Activated CD4-positive, alpha-beta T cell treated with anti-CD3 and anti-CD28 coated beads, Interleukin-2, amount 10 ng/mL, durations not matched to agents 7 days and 5 days (primary cell): ENCODE results near the gene SPTA1. TPM values are rescaled to one million over a fixed set of nuclear protein-coding genes. Genes with fewer than 3 reads are reported as not detected.

ENCODE experiments used
- CTCF ChIA-PET: fragments of 350-600 bp; sonication (Branson Sonifier 250); formaldehyde crosslinking; loops from one replicate; lab custom pipeline; 2021; ENCODE audit warnings: antibody characterized with exemption; lab: Charles Lee
- POLR2A ChIA-PET: fragments of 350-600 bp; sonication (Branson Sonifier 250); formaldehyde crosslinking; loops from one replicate; lab custom pipeline; 2021; ENCODE audit warnings: antibody characterized with exemption; lab: Charles Lee
- DNase-seq: peaks from one replicate; pipeline ENCODE4 v3.0.0-alpha.2; 2020
- H3K27ac Mint-ChIP-seq: one replicate; pipeline ENCODE4 v1.8.0; 2021; ENCODE audit warnings: mild to moderate bottlenecking, moderate library complexity, mixed read lengths
- H3K27me3 Mint-ChIP-seq: one replicate; pipeline ENCODE4 v1.8.0; 2021; ENCODE audit warnings: mixed read lengths
- H3K36me3 Mint-ChIP-seq: one replicate; pipeline ENCODE4 v1.8.0; 2021; ENCODE audit warnings: low read depth, mixed read lengths
- H3K4me1 Mint-ChIP-seq: one replicate; pipeline ENCODE4 v1.8.0; 2021; ENCODE audit warnings: mixed read lengths
- H3K4me3 Mint-ChIP-seq: one replicate; pipeline ENCODE4 v1.8.0; 2021; ENCODE audit warnings: mild to moderate bottlenecking, moderate library complexity, mixed read lengths
- H3K9me3 Mint-ChIP-seq: one replicate; pipeline ENCODE4 v1.8.0; 2021; ENCODE audit warnings: mixed read lengths
- total RNA-seq, 2 experiments: library from RNA; stranded (reverse); gene quantifications; one replicate each; pipeline ENCODE4 v1.2.3, GENCODE V29; 2021

Gene SPTA1
- not detected for total RNA-seq

DNA sequence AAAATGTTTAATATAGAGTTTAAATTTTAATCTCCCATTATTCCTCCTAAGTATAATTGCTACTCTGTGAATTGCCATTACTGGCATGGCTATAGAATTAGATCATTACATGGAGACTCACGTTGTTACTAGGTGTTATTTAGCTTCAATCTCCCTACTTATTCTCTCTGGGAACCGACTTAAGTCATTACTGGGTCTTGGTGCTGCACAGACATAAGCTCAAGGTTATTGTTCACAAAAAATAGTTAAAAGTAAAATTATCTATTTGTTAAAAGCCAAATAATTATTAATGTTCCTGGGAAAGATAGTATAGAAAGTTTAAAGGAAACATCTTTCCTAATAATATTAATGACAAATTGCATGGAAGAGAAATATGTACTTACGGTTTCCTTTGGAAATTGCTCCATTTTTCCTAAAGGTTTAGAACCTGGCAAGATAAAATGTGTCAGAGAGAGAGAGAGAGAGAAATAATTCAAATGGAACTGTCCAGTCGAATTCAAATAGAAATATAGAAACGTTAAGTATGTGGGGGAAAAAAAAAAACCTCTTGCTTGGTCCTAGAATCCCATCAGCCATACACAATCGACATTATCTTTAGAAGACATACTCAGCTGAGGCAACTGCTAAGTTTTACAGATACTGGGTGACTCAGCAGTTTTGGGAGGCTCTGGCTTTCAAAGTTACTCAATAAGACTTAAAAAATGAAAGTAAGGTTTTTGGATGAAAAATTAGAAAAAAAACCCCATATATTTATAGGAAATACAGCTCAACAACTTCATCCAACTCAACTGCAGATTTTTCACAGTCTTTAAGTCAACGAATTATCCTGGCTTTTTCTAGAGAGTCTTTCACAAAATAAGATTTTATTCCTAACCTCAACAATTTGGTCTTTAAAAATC is at the start of gene SPTA1:
TSS of gene SPTA1 (minus strand) at position 605 of the 899 bp plus-strand sequence. CDS start at position 407, 198 bp downstream.
- Mint-ChIP-seq H3K9me3 (no peaks in the 10 kb centered on the region), H3K4me1 (no peaks in the 10 kb centered on the region), H3K27ac (no peak within 1 kb of the TSS), H3K36me3 (no peaks in the 10 kb centered on the region), H3K27me3 (peaks cover 25% of the 10 kb centered on the region), H3K4me3 (no peak within 1 kb of the TSS)
- ChIA-PET POLR2A (no interaction called here), CTCF (no interaction called here)
- DNase-seq, result no peak

DNA sequence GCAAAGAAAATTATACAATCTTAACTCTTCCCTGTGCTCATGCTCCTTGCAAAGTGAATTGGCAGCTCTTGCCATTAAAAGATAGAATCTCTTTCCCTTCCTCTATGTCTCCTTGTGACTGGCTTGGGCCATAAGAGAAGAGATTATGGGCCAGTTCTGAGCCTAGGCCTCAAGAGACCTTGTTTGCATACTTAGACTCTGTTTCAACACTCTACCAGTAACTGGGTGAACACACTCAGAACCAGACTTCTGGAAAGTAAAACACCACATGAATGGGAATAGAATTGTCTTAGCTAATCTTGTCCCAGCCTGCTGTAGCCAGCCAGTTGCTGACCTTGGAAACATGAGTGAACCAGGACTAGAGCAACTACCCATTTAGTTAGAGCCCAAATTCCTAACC is 49.3 kb upstream of the SPTA1 start:
- ChIA-PET CTCF (no interaction called here), POLR2A (no interaction called here)

DNA sequence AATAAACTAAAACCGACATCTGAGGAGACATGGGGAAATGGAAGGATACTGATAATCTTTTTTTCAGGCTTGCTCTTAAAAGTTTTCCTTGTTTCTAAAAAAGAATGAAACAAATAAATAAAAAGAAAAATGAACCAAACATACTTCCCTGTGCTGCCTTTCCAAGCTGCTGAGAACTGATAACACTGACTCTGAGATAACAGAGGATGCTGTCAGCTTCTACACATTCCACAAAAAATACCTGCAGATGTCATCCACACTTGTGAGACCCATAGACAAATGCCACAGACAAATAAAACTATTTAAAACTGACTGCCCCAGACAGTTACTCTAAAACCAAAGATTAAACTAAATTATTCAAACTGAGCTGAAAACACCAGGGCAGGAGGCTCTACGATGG is 46.0 kb upstream of the SPTA1 start:
- no peak overlapping the region for H3K27ac Mint-ChIP-seq
- DNase-seq, result no peak
- ChIA-PET CTCF (no interaction called here), POLR2A (no interaction called here)
- no peaks in the 10 kb centered on the region for H3K36me3 Mint-ChIP-seq
- H3K4me1 Mint-ChIP-seq, result no peaks in the 10 kb centered on the region
- no peak overlapping the region for H3K4me3 Mint-ChIP-seq
- no peaks in the 10 kb centered on the region for H3K9me3 Mint-ChIP-seq
- peaks cover 27% of the 10 kb centered on the region for H3K27me3 Mint-ChIP-seq

More for the DNA sequence above, 49.3 kb upstream of the SPTA1 start:
- no peaks in the 10 kb centered on the region for H3K9me3 Mint-ChIP-seq
- no peak overlapping the region for H3K27ac Mint-ChIP-seq
- no peak overlapping the region for H3K4me3 Mint-ChIP-seq
- DNase-seq, result no peak
- no peaks in the 10 kb centered on the region for H3K36me3 Mint-ChIP-seq
- no peaks in the 10 kb centered on the region for H3K4me1 Mint-ChIP-seq
- H3K27me3 Mint-ChIP-seq, result peaks cover 27% of the 10 kb centered on the region

DNA sequence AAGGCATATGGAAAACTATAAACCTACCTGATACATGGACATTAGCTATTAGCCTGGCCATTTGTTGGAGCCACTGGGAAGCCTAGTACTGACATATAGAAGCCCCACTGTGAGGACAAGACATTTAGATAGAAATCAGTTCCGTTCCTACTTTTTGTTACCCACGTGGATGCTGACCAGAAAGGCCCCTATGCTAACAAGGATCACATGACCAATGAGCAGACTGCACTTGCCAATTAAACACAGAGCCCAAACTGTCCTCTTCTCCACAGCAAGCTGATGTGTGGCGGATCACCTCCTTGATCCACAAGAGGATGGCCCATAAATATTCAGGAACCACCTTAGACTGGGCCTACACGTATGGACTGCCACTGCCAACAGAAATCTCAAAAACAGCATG is 45.2 kb upstream of the SPTA1 start:
- Mint-ChIP-seq H3K27ac (no peak overlapping the region), H3K4me3 (no peak overlapping the region), H3K27me3 (peaks cover 23% of the 10 kb centered on the region), H3K4me1 (no peaks in the 10 kb centered on the region), H3K36me3 (no peaks in the 10 kb centered on the region), H3K9me3 (no peaks in the 10 kb centered on the region)
- POLR2A ChIA-PET, result no interaction called here
- CTCF ChIA-PET, result no interaction called here
- no peak for DNase-seq

DNA sequence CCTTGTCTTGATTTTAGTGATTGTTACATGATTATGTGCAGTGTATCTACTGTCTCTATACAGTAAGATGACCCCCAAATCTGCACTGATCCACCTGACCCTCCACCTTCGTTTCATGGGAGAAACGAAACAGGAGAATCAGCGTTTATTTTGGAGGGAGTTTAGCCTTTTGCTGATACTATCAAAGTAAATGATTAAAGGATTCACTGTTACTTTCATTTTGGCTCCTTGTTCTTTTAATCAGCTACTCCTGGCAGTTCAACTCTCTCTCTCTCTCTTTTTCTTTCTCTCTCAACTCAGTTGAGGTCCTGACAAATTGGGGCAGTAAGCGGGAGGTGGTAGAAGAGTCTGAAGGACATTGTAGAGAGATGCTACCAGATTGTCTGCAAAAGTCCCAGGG is 43.9 kb upstream of the SPTA1 start:
- no peaks in the 10 kb centered on the region for H3K4me1 Mint-ChIP-seq
- H3K9me3 Mint-ChIP-seq, result no peaks in the 10 kb centered on the region
- no peak overlapping the region for H3K4me3 Mint-ChIP-seq
- peaks cover 26% of the 10 kb centered on the region for H3K27me3 Mint-ChIP-seq
- H3K36me3 Mint-ChIP-seq, result no peaks in the 10 kb centered on the region
- no peak overlapping the region for H3K27ac Mint-ChIP-seq
- ChIA-PET POLR2A (no interaction called here), CTCF (interaction anchor here (0.6 kb wide), 1 partner anchor 729 kb away, joined by 4 read pairs; no protein-coding TSS in a partner anchor)
- no peak for DNase-seq

DNA sequence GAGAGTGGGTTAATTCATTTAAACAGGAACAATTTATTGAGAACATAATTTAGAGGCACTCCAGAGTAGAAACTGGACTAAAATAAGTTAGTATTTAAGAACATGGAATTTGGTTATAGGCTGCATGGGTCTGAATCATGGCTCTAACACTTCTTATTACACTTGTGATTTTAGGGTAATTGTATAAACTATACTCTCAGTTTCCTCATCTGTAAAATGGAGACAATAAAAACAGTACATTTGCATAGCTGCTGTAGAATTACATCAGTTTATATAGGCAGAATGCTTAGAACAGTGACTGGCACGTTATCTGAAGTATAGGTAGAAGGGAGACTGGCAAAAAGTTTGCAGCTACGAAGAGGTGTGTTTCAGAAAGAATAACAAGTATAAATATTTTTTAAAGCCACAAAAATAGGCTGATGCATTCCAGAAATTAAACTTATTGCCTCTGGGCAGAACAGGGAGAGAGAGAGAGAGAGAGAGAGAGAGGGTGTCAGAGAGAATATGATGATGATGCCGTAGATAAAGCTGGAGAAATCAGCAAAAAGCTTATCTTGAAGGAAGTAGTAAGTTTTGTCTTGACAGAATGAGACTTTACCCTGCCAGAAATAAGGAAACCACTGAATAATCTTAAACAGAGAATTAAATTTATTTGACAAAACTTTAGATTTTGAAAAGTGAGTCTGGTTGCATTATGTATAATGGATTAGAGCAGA is 42.2 kb upstream of the SPTA1 start:
- Mint-ChIP-seq H3K9me3 (no peaks in the 10 kb centered on the region), H3K27ac (no peak overlapping the region), H3K27me3 (peaks cover 29% of the 10 kb centered on the region), H3K4me3 (no peak overlapping the region), H3K4me1 (no peaks in the 10 kb centered on the region), H3K36me3 (no peaks in the 10 kb centered on the region)
- ChIA-PET POLR2A (no interaction called here), CTCF (no interaction called here)
- DNase-seq, result no peak

DNA sequence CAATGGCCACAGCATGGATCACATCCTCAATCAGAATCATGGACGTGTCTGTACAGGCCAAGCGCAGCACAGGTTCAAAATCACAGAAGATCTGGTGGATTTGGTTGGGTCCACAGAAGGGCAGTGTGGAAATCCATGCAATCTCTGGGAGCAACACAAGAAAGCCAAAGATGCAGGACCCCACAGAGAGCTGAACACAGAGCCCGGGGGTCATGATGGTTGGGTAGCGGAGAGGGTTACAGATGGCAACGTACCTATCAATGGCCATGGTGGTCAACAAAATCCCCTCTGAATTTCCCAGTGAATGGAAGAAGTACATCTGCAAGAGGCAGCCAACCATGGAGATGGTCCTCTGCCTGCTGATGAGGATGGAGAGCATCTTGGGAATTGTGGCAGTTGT is 37.9 kb upstream of the SPTA1 start:
- H3K27me3 Mint-ChIP-seq, result peaks cover 40% of the 10 kb centered on the region
- no peaks in the 10 kb centered on the region for H3K36me3 Mint-ChIP-seq

DNA sequence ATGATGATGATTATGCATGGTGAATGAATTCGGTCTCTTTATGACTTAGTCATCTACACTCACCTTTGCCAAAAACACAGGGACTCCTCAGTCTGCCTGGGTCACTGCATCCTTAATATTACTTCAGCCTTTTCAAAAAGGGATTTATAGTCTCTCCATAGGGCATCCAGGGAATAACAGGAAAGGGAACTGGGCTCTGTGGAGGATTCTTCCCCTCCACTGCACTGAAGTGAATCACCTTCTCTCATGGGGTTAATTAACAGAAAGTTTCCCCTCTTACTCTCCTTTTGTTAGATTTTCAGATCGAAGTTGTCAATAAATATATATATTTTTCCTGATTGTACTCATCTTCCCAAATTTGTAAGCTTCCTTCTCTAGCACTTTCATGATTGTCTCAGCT is 34.1 kb upstream of the SPTA1 start, which contains the start of gene OR6K3:
TSS of gene OR6K3 (minus strand) at position 101 of the 400 bp plus-strand sequence. CDS start 2,605 bp downstream, outside the sequence.
- Mint-ChIP-seq H3K4me3 (no peak within 1 kb of the TSS), H3K27ac (no peak within 1 kb of the TSS), H3K36me3 (no peaks in the 10 kb centered on the region), H3K4me1 (no peaks in the 10 kb centered on the region), H3K9me3 (no peaks in the 10 kb centered on the region), H3K27me3 (peaks cover 25% of the 10 kb centered on the region)
- DNase-seq, result no peak
- CTCF ChIA-PET, result no interaction called here
- POLR2A ChIA-PET, result no interaction called here

More for the DNA sequence above, 37.9 kb upstream of the SPTA1 start:
- no peak overlapping the region for H3K4me3 Mint-ChIP-seq
- H3K27ac Mint-ChIP-seq, result no peak overlapping the region
- no peaks in the 10 kb centered on the region for H3K9me3 Mint-ChIP-seq
- no peaks in the 10 kb centered on the region for H3K4me1 Mint-ChIP-seq
- POLR2A ChIA-PET, result no interaction called here
- CTCF ChIA-PET, result no interaction called here
- DNase-seq, result no peak

DNA sequence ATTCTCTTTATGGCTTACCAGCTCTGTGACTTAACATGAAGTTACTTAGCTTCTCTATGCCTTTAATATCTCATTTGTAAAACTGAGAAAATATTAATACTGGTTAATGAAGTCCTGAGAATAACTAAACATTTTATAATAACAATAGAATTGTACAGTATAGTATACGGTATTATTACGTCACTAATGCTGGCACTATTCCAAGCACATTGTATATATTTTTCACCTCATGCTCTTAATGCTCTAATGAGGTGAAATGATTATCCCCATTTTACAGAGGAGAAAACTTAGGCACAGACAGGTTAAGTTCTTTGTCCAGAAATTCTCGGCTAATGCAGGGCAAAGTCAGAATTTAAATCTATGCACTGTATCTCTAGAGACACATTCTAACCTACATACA is 33.1 kb upstream of the SPTA1 start:
- Mint-ChIP-seq H3K27me3 (peaks cover 24% of the 10 kb centered on the region), H3K4me3 (no peak overlapping the region), H3K36me3 (no peaks in the 10 kb centered on the region), H3K27ac (no peak overlapping the region), H3K9me3 (no peaks in the 10 kb centered on the region), H3K4me1 (no peaks in the 10 kb centered on the region)
- DNase-seq, result no peak
- ChIA-PET POLR2A (no interaction called here), CTCF (no interaction called here)

DNA sequence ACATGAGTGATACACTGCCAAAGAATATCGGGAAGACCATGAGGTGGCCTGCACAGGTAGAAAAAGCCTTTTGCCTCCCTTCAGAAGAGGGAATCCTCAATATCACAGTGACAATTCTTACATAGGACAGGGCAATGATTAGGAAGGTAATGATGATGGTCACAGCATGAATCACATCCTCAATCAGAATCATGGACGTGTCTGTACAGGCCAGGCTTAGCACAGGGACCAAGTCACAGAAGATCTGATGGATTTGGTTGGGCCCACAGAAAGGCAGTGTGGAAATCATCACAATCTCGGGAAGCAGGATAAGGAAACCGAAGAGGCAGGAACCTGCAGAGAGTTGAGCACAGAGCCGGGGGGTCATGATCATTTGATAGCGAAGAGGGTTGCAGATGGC is 30.8 kb upstream of the SPTA1 start:
- no peak for DNase-seq
- Mint-ChIP-seq H3K9me3 (no peaks in the 10 kb centered on the region), H3K4me3 (no peak overlapping the region), H3K27ac (no peak overlapping the region), H3K4me1 (no peaks in the 10 kb centered on the region), H3K27me3 (peaks cover 21% of the 10 kb centered on the region), H3K36me3 (no peaks in the 10 kb centered on the region)
- ChIA-PET POLR2A (no interaction called here), CTCF (no interaction called here)

DNA sequence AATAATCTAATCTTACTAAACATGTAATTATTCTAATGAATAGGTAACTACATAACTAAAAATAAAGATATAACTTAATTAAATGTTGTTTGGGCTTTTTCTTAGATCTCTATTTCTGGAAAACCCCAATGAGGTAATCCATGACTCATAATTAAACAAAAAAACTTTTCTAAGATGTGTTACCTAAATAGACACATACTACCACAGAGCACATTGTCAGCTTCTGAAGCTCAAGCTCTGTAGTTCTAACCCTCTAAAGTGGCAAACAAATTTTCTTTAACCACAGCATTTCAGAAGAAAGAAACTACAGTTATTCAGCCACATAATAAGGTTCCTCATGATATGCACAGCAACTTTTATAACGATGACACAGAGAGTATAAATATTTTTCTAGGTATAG is 29.8 kb upstream of the SPTA1 start:
- Mint-ChIP-seq H3K4me3 (no peak overlapping the region), H3K27me3 (peaks cover 25% of the 10 kb centered on the region), H3K9me3 (no peaks in the 10 kb centered on the region), H3K4me1 (no peaks in the 10 kb centered on the region), H3K27ac (no peak overlapping the region), H3K36me3 (no peaks in the 10 kb centered on the region)
- no peak for DNase-seq
- POLR2A ChIA-PET, result no interaction called here
- CTCF ChIA-PET, result no interaction called here

DNA sequence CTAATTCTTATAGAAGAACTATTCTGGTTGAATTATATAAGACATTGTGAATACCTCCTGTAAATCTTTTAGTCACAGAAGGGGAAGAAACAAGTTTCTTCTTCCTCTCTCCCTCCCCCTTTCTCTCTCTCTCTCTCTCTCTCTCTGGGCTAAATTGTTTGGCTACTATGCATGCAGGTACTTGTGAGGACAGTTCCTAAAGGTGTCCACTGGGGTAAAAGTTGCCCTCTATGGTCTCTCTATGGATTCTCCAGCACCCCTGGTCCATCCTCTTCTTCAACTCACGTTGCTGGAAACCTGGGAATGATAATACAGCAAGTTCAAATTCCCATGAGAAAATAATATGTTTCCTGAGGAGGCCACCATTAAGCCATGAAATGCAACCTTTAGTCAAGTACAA is 28.2 kb upstream of the SPTA1 start:
- POLR2A ChIA-PET, result no interaction called here
- no peak for DNase-seq
- Mint-ChIP-seq H3K36me3 (no peaks in the 10 kb centered on the region), H3K4me1 (no peaks in the 10 kb centered on the region), H3K4me3 (no peak overlapping the region), H3K27ac (no peak overlapping the region), H3K9me3 (no peaks in the 10 kb centered on the region), H3K27me3 (peaks cover 20% of the 10 kb centered on the region)
- CTCF ChIA-PET, result no interaction called here

DNA sequence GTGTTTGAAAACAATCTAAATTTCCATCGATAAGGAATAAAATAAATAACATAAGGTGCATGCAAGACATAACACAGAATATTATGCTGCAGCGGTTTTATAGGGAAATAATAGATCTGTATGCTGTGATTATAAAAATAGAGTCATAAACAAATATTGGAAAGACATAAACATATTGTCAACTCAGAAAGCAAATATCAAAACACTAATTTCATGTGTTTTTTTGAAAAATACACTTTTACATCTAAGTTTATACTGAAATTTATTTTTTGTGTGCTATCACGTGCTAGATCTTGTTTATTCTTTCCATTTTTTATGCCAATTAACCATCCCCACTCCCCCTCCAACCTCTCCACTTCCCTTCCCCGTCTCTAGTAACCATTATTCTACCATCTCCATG is 24.6 kb upstream of the SPTA1 start:
- Mint-ChIP-seq H3K9me3 (no peaks in the 10 kb centered on the region), H3K4me1 (no peaks in the 10 kb centered on the region), H3K27ac (no peak overlapping the region), H3K4me3 (no peak overlapping the region), H3K27me3 (peaks cover 21% of the 10 kb centered on the region), H3K36me3 (no peaks in the 10 kb centered on the region)
- DNase-seq, result no peak
- ChIA-PET CTCF (no interaction called here), POLR2A (no interaction called here)
